Testis (tissue), 2 donors: Measurements from ENCODE around the gene RETREG2.

Experiments used
- CTCF ChIP-seq, 3 experiments: fragments of 450-650 bp in 2 of 3; fragments of 200-600 bp in 1 of 3; sonication (generic) in 1 of 3; IDR thresholded peaks; one replicate each; pipeline ENCODE4 v1.5.1; 2016 to 2019; ENCODE audit warnings: antibody characterized with exemption in 3 of 3, mild to moderate bottlenecking in 2 of 3, moderate library complexity in 1 of 3
- POLR2A ChIP-seq: fragments of 450-650 bp; IDR thresholded peaks from one replicate; pipeline ENCODE4 v1.6.1; 2017; ENCODE audit warnings: antibody characterized with exemption, mild to moderate bottlenecking, moderate library complexity

DNA sequence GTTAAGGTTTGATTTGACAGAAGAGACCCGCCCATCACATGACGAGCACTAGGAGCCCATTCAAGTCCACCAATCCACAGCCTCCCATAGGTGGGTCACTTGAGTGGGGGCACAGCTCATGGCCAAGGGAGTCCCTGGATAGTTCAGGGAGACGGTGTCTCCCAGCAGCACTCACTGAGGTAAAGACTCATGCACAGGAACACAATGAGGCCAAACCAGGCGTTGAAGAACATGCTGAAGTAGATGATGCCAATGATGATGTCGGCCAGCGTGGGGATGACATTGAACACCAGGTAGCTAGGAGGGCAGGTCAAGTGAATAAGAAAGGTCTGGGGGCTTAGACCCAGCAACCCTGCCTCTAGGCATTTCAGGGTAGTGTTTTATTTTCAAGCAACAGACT, 36.7 kb downstream of the RETREG2 start:
- no peak for TF ChIP-seq CTCF (IDR thresholded peaks at IDR 0.05)
- no peak for TF ChIP-seq POLR2A
